ENCODE measurements around the gene DDX11.
A peak's percentile ranks its signal among the peaks of the same experiment; 100 is the strongest.
"Not testable (repeated sequence)": the region's sequence is repeated elsewhere in the genome, so short reads cannot be mapped to it uniquely, and the experiment has no call there.

The DDX11 gene

DNA sequence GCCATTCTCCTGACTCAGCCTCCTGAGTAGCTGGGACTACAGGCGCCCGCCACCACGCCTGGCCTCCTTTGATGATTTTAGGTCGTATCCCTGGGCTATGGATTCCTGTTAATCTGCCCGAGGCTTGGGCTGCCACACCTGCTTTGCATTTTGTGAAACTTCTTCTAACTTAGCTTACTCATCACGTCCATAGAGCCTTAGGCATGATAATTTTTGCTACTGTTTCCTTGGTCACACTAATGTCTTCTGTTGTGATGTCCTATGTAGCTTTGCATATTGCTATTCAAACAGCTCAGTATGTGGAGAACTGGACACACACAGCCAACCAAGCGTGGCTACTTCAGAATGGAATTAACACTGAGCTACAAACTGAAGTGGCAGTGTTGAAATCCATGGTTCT lies 47.5 kb upstream of the DDX11 start:
- peaks cover 7% of the 10 kb centered on the region for H3K4me1 ChIP-seq (ENCODE audit: control insufficient read depth, insufficient read depth, low read length)
- ChIA-PET POLR2A (no interaction called here), CTCF (interaction anchor here (0.6 kb wide), 1 partner anchor 819 kb away, joined by 3 read pairs; no protein-coding TSS in a partner anchor)
- no peak overlapping the region for H3K27ac ChIP-seq (ENCODE audit: extremely low read depth, low read depth, low read length)
- H3K4me3 ChIP-seq (ENCODE audit: low read depth, low read length) = no peak overlapping the region
- TF ChIP-seq GLI4 (tag by site-specific recombination; IDR thresholded peaks at IDR 0.05) = no peak
- no peak for TF ChIP-seq ZNF624 (tag by site-specific recombination; IDR thresholded peaks at IDR 0.05)
- no peak for TF ChIP-seq ZNF26 (tag by site-specific recombination; IDR thresholded peaks at IDR 0.05)
- no peak for TF ChIP-seq ZBTB8A (tag by site-specific recombination; IDR thresholded peaks at IDR 0.05)
- TF ChIP-seq ZNF274 (IDR thresholded peaks at IDR 0.05; ENCODE audit: low read length) = no peak
- TF ChIP-seq ZNF274 (tag by site-specific recombination; IDR thresholded peaks at IDR 0.05; ENCODE audit: borderline replicate concordance) = no peak
- no peak for TF ChIP-seq ZNF248 (tag by site-specific recombination; IDR thresholded peaks at IDR 0.05)
- no peak for TF ChIP-seq ZNF391 (tag by site-specific recombination; IDR thresholded peaks at IDR 0.05; ENCODE audit: borderline replicate concordance, low read depth)
- no peak for TF ChIP-seq GLI2 (tag by site-specific recombination; IDR thresholded peaks at IDR 0.05; ENCODE audit: borderline replicate concordance, low read depth)
- TF ChIP-seq KLF8 (tag by site-specific recombination; IDR thresholded peaks at IDR 0.05) = no peak
- TF ChIP-seq ZNF433 (tag by site-specific recombination; IDR thresholded peaks at IDR 0.05; ENCODE audit: low read depth) = no peak
- TF ChIP-seq ZNF223 (tag by site-specific recombination; IDR thresholded peaks at IDR 0.05) = no peak
- TF ChIP-seq FEZF1 (tag by site-specific recombination; IDR thresholded peaks at IDR 0.05) = no peak
- no peak for TF ChIP-seq PRDM1 (tag by site-specific recombination; IDR thresholded peaks at IDR 0.05)
- TF ChIP-seq ZNF341 (tag by site-specific recombination; IDR thresholded peaks at IDR 0.05; ENCODE audit: low read depth) = no peak
- no peak for TF ChIP-seq ZNF10 (tag by site-specific recombination; IDR thresholded peaks at IDR 0.05)
- no peak for TF ChIP-seq ZNF155 (tag by site-specific recombination; IDR thresholded peaks at IDR 0.05)
- TF ChIP-seq ZNF692 (tag by site-specific recombination; IDR thresholded peaks at IDR 0.05) = no peak
- no peaks in the 10 kb centered on the region for H3K9me3 ChIP-seq (ENCODE audit: control insufficient read depth, insufficient read depth, low read depth, low read length)
- H3K36me3 ChIP-seq (ENCODE audit: control insufficient read depth in 2 of 2, insufficient read depth in 1 of 2, low read length in 2 of 2) = no peaks in the 10 kb centered on the region

DNA sequence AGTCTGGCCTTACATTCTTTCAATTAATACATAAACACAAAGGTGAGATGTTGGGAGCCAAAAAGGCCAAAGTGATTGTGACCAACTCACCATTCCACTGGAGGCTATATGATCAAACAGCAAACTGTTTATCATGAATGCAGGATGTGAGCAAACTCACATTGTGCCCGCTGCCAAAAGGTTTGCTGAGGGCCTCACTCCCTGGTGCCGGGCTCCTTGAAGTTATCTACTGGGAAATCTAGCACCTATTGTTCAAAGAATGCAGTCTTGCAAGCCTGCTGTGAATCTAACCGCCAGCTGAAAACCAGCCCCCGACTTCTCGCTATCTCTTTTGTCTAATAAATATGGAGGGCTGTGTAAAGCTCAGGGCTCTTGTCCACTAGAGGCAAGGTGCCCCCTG lies 46.7 kb upstream of the DDX11 start:
- H3K4me3 ChIP-seq (ENCODE audit: low read depth, low read length); H3K9me3 ChIP-seq (ENCODE audit: control insufficient read depth, insufficient read depth, low read depth, low read length); POLR2A ChIA-PET; H3K4me1 ChIP-seq (ENCODE audit: control insufficient read depth, insufficient read depth, low read length); H3K36me3 ChIP-seq (ENCODE audit: control insufficient read depth in 2 of 2, insufficient read depth in 1 of 2, low read length in 2 of 2); CTCF ChIA-PET; H3K27ac ChIP-seq (ENCODE audit: extremely low read depth, low read depth, low read length): not testable (repeated sequence)
- 0 out of 2 replicates have a peak, but pooled peaks have one; percentile 45 for TF ChIP-seq ZNF544 (tag by site-specific recombination; IDR thresholded peaks at IDR 0.05)

DNA sequence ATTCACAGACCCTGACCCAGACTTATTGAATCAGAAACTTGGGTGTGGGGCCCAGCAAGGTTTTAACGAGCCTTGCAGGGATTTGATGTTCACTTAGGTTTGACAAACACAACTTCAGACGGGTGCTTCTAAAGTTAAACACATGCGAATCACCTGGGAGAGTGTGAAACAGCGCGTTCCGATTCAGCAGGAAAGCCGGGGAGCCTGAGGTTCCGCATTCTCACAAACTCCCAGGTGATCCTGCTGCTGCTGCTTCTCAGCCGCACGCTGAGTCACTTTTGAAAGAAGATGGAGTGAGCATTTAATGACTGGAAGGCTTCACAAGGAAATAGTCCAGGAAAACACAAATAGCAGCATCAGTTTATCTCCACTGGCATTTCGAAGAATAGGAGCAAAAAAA lies 44.2 kb upstream of the DDX11 start:
- Histone ChIP-seq H3K4me1 (ENCODE audit: control insufficient read depth, insufficient read depth, low read length) (no peaks in the 10 kb centered on the region), H3K27ac (ENCODE audit: extremely low read depth, low read depth, low read length) (no peak overlapping the region), H3K9me3 (ENCODE audit: control insufficient read depth, insufficient read depth, low read depth, low read length) (no peaks in the 10 kb centered on the region), H3K36me3 (ENCODE audit: control insufficient read depth in 2 of 2, insufficient read depth in 1 of 2, low read length in 2 of 2) (no peaks in the 10 kb centered on the region), H3K4me3 (ENCODE audit: low read depth, low read length) (no peak overlapping the region)
- CTCF ChIA-PET = no interaction called here
- POLR2A ChIA-PET = no interaction called here
- TF ChIP-seq ZXDB (tag by site-specific recombination; IDR thresholded peaks at IDR 0.05) = no peak
- no peak for TF ChIP-seq ZNF23 (tag by site-specific recombination; IDR thresholded peaks at IDR 0.05; ENCODE audit: borderline replicate concordance)
- TF ChIP-seq ZNF335 (tag by site-specific recombination; conservative IDR thresholded peaks at IDR 0.05) = no peak
- TF ChIP-seq ZBTB1 (tag by site-specific recombination; IDR thresholded peaks at IDR 0.05) = no peak
- no peak for TF ChIP-seq HOXC10 (CRISPR knock-in tag; IDR thresholded peaks at IDR 0.05)
- TF ChIP-seq INSM2 (tag by site-specific recombination; IDR thresholded peaks at IDR 0.05) = no peak
- TF ChIP-seq ZNF302 (tag by site-specific recombination; IDR thresholded peaks at IDR 0.05; ENCODE audit: low read depth) = no peak
- TF ChIP-seq ZBTB7A (tag by site-specific recombination; IDR thresholded peaks at IDR 0.05; ENCODE audit: low read depth) = no peak
- TF ChIP-seq ZNF157 (tag by site-specific recombination; IDR thresholded peaks at IDR 0.05) = no peak
- TF ChIP-seq ZNF707 (tag by site-specific recombination; IDR thresholded peaks at IDR 0.05) = no peak

All from HEK293 (cell line).